K562 (cell line): ENCODE measurements around the gene IGF2BP3.

Experiments used
- ARID2 ChIP-seq: fragments of 450-650 bp; IDR thresholded peaks from 2 replicates; pipeline ENCODE4 v1.6.1; 2017; ENCODE audit warnings: antibody characterized with exemption, mild to moderate bottlenecking
- CHD4 ChIP-seq: fragments of 200-600 bp; sonication (generic); IDR thresholded peaks from 3 replicates; pipeline ENCODE4 v1.6.1; 2012; ENCODE audit warnings: low read depth, mild to moderate bottlenecking, mixed read lengths, low read length, inconsistent platforms; ENCODE audit not compliant: insufficient read depth, insufficient replicate concordance, poor library complexity, severe bottlenecking
- ETV6 ChIP-seq, 3 experiments: fragments of 150-350 bp in 1 of 3; sonication (generic) in 1 of 3; formaldehyde crosslinking in 1 of 3; IDR thresholded peaks; 2 replicates each; pipeline versions ENCODE4 v1.6.1 to v1.8.0; 2014 to 2022; ENCODE audit warnings: borderline replicate concordance in 2 of 3, low read depth in 2 of 3, antibody characterized with exemption in 1 of 3, low read length in 1 of 3, mild to moderate bottlenecking in 1 of 3, missing genetic modification reagents in 1 of 3
- EZH2 ChIP-seq: IDR thresholded peaks from 2 replicates; pipeline ENCODE4 v1.6.1; 2012; ENCODE audit warnings: low read depth, mild to moderate bottlenecking, inconsistent platforms, low read length, borderline replicate concordance
- HMGN3 ChIP-seq: IDR thresholded peaks from 2 replicates; pipeline ENCODE4 v1.6.1; 2011; ENCODE audit warnings: borderline replicate concordance, low read depth, mild to moderate bottlenecking, mixed read lengths, low read length; ENCODE audit not compliant: insufficient read length; ENCODE audit errors: extremely low read depth
- MLX ChIP-seq, 2 experiments: fragments of 450-650 bp in 1 of 2; sonication (generic) in 1 of 2; formaldehyde crosslinking; conservative IDR thresholded peaks; 2 replicates each; pipeline versions ENCODE4 v1.4.0 to v1.8.1; 2020 to 2022; ENCODE audit warnings: mild to moderate bottlenecking in 1 of 2, missing genetic modification reagents in 1 of 2
- NCOA1 ChIP-seq: fragments of 450-650 bp; IDR thresholded peaks from 2 replicates; pipeline ENCODE4 v1.6.1; 2016; ENCODE audit warnings: low read depth

- TF ChIP-seq NCOA1 (no peak), ETV6 (IDR thresholded peaks at IDR 0.05; ENCODE audit: borderline replicate concordance in 1 of 2, low read depth in 2 of 2, low read length in 1 of 2) (no peak), ETV6 (CRISPR knock-in tag; IDR thresholded peaks at IDR 0.05; ENCODE audit: borderline replicate concordance) (no peak), MLX (CRISPR knock-in tag; conservative IDR thresholded peaks at IDR 0.05) (no peak), EZH2 (no peak), CHD4 (no peak), HMGN3 (no peak), ARID2 (no peak)
Measured at GRCh38 chr7:23397241-23397640, 73.0 kb downstream of the IGF2BP3 start.
